Trophoblast cell (in vitro differentiated cells and primary cell): ENCODE data around the gene STPG4.

ENCODE experiments used
- DNase-seq, 2 donors: peaks; one replicate each; pipeline ENCODE4 v3.0.0-alpha.2; 2016
- H2AFZ ChIP-seq: 2 replicates; pipeline ENCODE4 v1.6.1; 2013; ENCODE audit warnings: low read length, moderate library complexity, mild to moderate bottlenecking; ENCODE audit not compliant: insufficient read depth, poor library complexity
- H2AK5ac ChIP-seq: 2 replicates; pipeline ENCODE4 v1.6.1; 2013; ENCODE audit warnings: mild to moderate bottlenecking, low read length
- H2BK120ac ChIP-seq: 2 replicates; pipeline ENCODE4 v1.6.1; 2013; ENCODE audit warnings: low read length, mild to moderate bottlenecking, moderate library complexity; ENCODE audit not compliant: insufficient read depth, poor library complexity
- H2BK12ac ChIP-seq: 2 replicates; pipeline ENCODE4 v1.6.1; 2013; ENCODE audit warnings: mild to moderate bottlenecking, low read length, moderate library complexity
- H2BK5ac ChIP-seq: 2 replicates; pipeline ENCODE4 v1.6.1; 2013; ENCODE audit warnings: low read length, low read depth, moderate library complexity, mild to moderate bottlenecking; ENCODE audit not compliant: poor library complexity
- H3K14ac ChIP-seq: 2 replicates; pipeline ENCODE4 v1.6.1; 2013; ENCODE audit warnings: mild to moderate bottlenecking, low read length
- H3K18ac ChIP-seq: 2 replicates; pipeline ENCODE4 v1.6.1; 2013; ENCODE audit warnings: mild to moderate bottlenecking, low read length
- H3K23ac ChIP-seq: 2 replicates; pipeline ENCODE4 v1.6.1; 2013; ENCODE audit warnings: low read length
- H3K27ac ChIP-seq: 2 replicates; pipeline ENCODE4 v1.5.1; 2013; ENCODE audit warnings: low read depth, mild to moderate bottlenecking, inconsistent platforms, low read length, moderate library complexity
- H3K27me3 ChIP-seq: 2 replicates; pipeline ENCODE4 v1.6.1; 2013; ENCODE audit warnings: inconsistent platforms, mild to moderate bottlenecking, low read length, moderate library complexity; ENCODE audit not compliant: insufficient read depth
- H3K36me3 ChIP-seq, 2 experiments: 1 replicate in 1 of 2; 2 replicates in 1 of 2; pipeline ENCODE4 v1.6.1; 2013; ENCODE audit warnings: low read length in 2 of 2, mild to moderate bottlenecking in 2 of 2, moderate library complexity in 1 of 2; ENCODE audit not compliant: insufficient read depth in 2 of 2, control insufficient read depth in 1 of 2
- H3K4ac ChIP-seq: 2 replicates; pipeline ENCODE4 v1.6.1; 2013; ENCODE audit warnings: low read depth, mild to moderate bottlenecking, low read length, moderate library complexity
- H3K4me1 ChIP-seq, 2 experiments: 1 replicate in 1 of 2; 2 replicates in 1 of 2; pipeline ENCODE4 v1.6.1; 2013; ENCODE audit warnings: low read length in 2 of 2, mild to moderate bottlenecking in 2 of 2, moderate library complexity in 1 of 2; ENCODE audit not compliant: insufficient read depth in 2 of 2, control insufficient read depth in 1 of 2
- H3K4me2 ChIP-seq: 2 replicates; pipeline ENCODE4 v1.6.1; 2013; ENCODE audit warnings: inconsistent platforms, mild to moderate bottlenecking, low read length, moderate library complexity
- H3K4me3 ChIP-seq: 2 replicates; pipeline ENCODE4 v1.5.1; 2013; ENCODE audit warnings: mild to moderate bottlenecking, low read depth, low read length, inconsistent platforms
- H3K79me1 ChIP-seq: one replicate; pipeline ENCODE4 v1.6.1; 2013; ENCODE audit warnings: low read length
- H3K79me2 ChIP-seq: 2 replicates; pipeline ENCODE4 v1.6.1; 2013; ENCODE audit warnings: low read length, mild to moderate bottlenecking; ENCODE audit not compliant: control insufficient read depth, insufficient read depth, poor library complexity
- H3K9ac ChIP-seq: 2 replicates; pipeline ENCODE4 v1.6.1; 2013; ENCODE audit warnings: mild to moderate bottlenecking, low read length
- H3K9me3 ChIP-seq: 2 replicates; pipeline ENCODE4 v1.6.1; 2013; ENCODE audit warnings: low read depth, mild to moderate bottlenecking, control low read depth, inconsistent platforms, low read length; ENCODE audit not compliant: insufficient read depth
- H4K12ac ChIP-seq: 2 replicates; pipeline ENCODE4 v1.6.1; 2013; ENCODE audit warnings: low read depth, mild to moderate bottlenecking, low read length, moderate library complexity
- H4K8ac ChIP-seq: 2 replicates; pipeline ENCODE4 v1.6.1; 2013; ENCODE audit warnings: low read depth, mild to moderate bottlenecking, low read length, moderate library complexity
- H4K91ac ChIP-seq: one replicate; pipeline ENCODE4 v1.6.1; 2013; ENCODE audit warnings: low read depth, mild to moderate bottlenecking, low read length, moderate library complexity
- WGBS: extraction: QIAGEN DNeasy Blood & Tissue Kit; methylation state at CpG from one replicate; pipeline ENCODE4 v1.1.7; 2013; ENCODE audit warnings: missing lambda C conversion rate; ENCODE audit not compliant: insufficient read length, insufficient coverage; ENCODE audit errors: extremely low coverage; 5-methylcytosine and 5-hydroxymethylcytosine counted together

Gene STPG4

DNA sequence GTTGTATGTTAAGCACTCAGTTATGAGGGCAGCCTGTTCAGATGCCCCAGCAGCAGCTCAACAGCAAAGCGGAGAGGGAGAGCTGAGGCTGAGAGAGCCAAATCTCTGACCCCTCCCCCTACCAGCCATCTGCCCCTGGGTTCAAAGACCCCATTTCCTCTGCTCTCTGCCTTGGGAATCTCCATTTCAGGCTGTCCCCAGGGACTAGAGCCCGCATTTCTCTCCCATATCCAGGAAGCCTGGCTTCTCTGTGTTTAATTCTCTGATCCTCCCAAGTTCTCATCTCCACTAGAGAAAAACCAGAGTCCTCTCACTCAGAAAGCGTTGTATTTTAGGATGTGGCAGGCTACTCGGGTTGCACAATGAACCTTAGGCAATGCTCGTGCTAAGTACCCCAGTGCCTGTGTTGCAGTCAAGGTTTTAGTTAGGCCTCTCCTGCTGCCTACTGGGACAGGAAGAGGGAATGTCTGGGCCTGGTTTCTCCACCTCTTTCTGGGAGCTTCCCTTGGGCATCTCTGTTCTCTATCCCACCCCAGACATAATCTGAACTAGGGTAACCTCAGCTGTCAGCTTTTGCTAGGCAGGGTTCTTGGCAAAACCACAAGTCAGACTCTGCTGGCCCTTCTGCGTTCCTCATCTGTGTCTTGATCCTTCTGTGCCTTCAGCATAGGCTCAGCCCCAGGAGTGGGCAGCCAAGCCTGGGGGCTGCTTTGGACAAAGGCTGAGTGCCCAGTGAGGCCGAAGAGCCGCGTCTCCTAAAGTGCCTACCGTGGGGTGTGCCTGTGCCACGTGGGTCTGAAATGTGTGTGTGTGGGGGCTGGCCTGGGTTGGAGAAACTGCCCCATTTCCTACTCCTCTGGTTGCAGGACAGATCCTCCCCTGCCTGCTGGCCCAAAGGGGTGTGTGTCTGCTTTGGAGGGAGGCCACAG, 96.8 kb downstream of the STPG4 start:
- no peak overlapping the region for H3K4me2 ChIP-seq
- peak overlapping the region; percentile 47 for H3K18ac ChIP-seq
- peak overlapping the region; percentile 54 for H2BK120ac ChIP-seq
- H3K9me3 ChIP-seq: no peaks in the 10 kb centered on the region
- no peak overlapping the region for H3K4me3 ChIP-seq
- H3K23ac ChIP-seq: no peak overlapping the region
- H3K27ac ChIP-seq: peak overlapping the region; percentile 51
- H3K36me3 ChIP-seq: peaks cover 15 to 32% of the 10 kb centered on the region in 2 experiments
- H2AK5ac ChIP-seq: peak overlapping the region; percentile 93
- WGBS: no CpG with 5 or more reads among the region's 11 CpGs
- H4K8ac ChIP-seq: peak overlapping the region; percentile 37
- no peaks in the 10 kb centered on the region for H3K27me3 ChIP-seq
- no peaks in the 10 kb centered on the region for H3K79me2 ChIP-seq
- H3K4me1 ChIP-seq: peaks cover 10 to 20% of the 10 kb centered on the region in 2 experiments
- DNase-seq: peak in 1 of 2 donors; percentile 35
- peak overlapping the region; percentile 58 for H4K91ac ChIP-seq
- H2BK5ac ChIP-seq: peak overlapping the region; percentile 39
- H2AFZ ChIP-seq: peak overlapping the region; percentile 37
- no peak overlapping the region for H3K4ac ChIP-seq
- peak overlapping the region; percentile 35 for H4K12ac ChIP-seq
- H2BK12ac ChIP-seq: peak overlapping the region; percentile 14
- H3K9ac ChIP-seq: no peak overlapping the region
- H3K79me1 ChIP-seq: peaks cover 4% of the 10 kb centered on the region
- H3K14ac ChIP-seq: peak overlapping the region; percentile 75

DNA sequence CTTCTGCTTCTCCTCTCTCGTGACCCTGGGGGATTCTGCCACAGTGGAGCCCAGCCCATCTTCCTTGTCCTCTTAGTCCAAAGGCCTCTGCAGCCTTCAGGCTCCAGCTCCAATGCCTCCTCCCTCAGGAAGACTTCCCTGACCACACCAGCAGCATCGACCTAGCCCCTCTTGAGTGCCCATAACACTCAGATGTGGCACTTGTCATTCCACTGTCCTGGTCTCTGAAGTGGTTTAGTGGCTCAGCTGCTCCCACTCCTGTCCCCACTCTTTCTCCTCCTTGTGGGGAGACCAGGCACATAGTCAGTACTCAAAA, 97.5 kb downstream of the STPG4 start:
- H3K18ac ChIP-seq: no peak overlapping the region
- H2AFZ ChIP-seq: no peak overlapping the region
- no peak overlapping the region for H3K9ac ChIP-seq
- no peak overlapping the region for H2BK120ac ChIP-seq
- H4K12ac ChIP-seq: no peak overlapping the region
- H3K4me2 ChIP-seq: no peak overlapping the region
- H3K23ac ChIP-seq: no peak overlapping the region
- peak overlapping the region; percentile 4 for H3K14ac ChIP-seq
- no CpG with 5 or more reads among the region's 2 CpGs for WGBS
- H3K79me2 ChIP-seq: no peaks in the 10 kb centered on the region
- no peaks in the 10 kb centered on the region for H3K27me3 ChIP-seq
- no peak overlapping the region for H2BK12ac ChIP-seq
- H3K4me1 ChIP-seq: peaks cover 10 to 20% of the 10 kb centered on the region in 2 experiments
- peaks cover 4% of the 10 kb centered on the region for H3K79me1 ChIP-seq
- DNase-seq: no peak
- H3K4me3 ChIP-seq: no peak overlapping the region
- no peak overlapping the region for H3K4ac ChIP-seq
- H4K91ac ChIP-seq: no peak overlapping the region
- no peak overlapping the region for H4K8ac ChIP-seq
- no peak overlapping the region for H2AK5ac ChIP-seq
- H3K9me3 ChIP-seq: no peaks in the 10 kb centered on the region
- peaks cover 16 to 34% of the 10 kb centered on the region in 2 experiments for H3K36me3 ChIP-seq
- peak overlapping the region; percentile 9 for H3K27ac ChIP-seq
- H2BK5ac ChIP-seq: no peak overlapping the region

DNA sequence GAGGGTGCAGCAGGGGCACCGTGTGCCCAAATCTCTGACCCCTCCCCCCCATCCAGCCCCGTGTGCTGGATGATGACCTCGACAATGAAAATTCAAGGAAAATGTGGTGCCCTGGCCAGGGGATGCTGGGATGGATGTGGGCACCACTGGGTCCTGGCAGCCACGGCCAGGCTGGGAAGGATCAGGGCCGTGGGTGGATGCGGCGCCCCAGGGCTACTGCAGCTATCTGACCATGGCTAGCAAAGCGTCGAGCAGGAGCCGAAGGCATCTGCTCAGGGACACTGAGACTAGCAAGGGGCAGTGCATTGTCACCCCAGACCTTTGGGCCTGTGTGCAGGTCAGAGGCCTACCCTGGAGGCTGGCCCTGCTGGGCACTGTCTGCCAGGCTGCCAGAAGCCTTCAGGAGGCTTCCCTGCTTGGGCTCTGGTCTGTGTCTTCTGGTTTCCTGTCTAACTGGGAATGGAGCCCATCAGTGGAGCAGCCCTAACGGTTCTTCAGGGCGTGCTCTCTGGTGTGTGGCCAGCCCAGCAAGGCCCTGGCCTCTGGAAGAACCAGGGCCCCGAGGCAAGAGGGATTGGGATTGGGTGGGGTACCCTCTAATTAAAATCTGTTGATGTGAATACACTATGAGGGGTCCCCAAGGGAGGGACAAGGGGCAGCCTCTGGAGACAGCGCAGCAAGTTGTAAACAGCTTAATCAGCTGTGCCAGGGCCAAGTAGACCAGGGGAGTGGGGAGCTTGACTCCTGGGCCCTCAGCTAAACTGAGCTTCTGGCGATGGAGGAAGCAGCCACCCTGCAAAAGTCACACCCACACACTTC, 98.0 kb downstream of the STPG4 start:
- no peak overlapping the region for H3K4ac ChIP-seq
- no peak overlapping the region for H3K23ac ChIP-seq
- peak overlapping the region; percentile 4 for H3K14ac ChIP-seq
- H3K4me3 ChIP-seq: no peak overlapping the region
- H2AFZ ChIP-seq: no peak overlapping the region
- H3K4me1 ChIP-seq: peaks cover 10 to 20% of the 10 kb centered on the region in 2 experiments
- H3K4me2 ChIP-seq: no peak overlapping the region
- H3K27ac ChIP-seq: peak overlapping the region; percentile 9
- H2AK5ac ChIP-seq: peak overlapping the region; percentile 15
- H3K9me3 ChIP-seq: no peaks in the 10 kb centered on the region
- H2BK120ac ChIP-seq: no peak overlapping the region
- peak overlapping the region; percentile 25 for H2BK12ac ChIP-seq
- DNase-seq: no peak
- peaks cover 20 to 37% of the 10 kb centered on the region in 2 experiments for H3K36me3 ChIP-seq
- no peak overlapping the region for H4K8ac ChIP-seq
- H3K9ac ChIP-seq: peak overlapping the region; percentile 10
- H4K12ac ChIP-seq: no peak overlapping the region
- H2BK5ac ChIP-seq: no peak overlapping the region
- peaks cover 4% of the 10 kb centered on the region for H3K79me1 ChIP-seq
- H3K79me2 ChIP-seq: no peaks in the 10 kb centered on the region
- H3K18ac ChIP-seq: peak overlapping the region; percentile 23
- no CpG with 5 or more reads among the region's 15 CpGs for WGBS
- H4K91ac ChIP-seq: no peak overlapping the region
- H3K27me3 ChIP-seq: no peaks in the 10 kb centered on the region

DNA sequence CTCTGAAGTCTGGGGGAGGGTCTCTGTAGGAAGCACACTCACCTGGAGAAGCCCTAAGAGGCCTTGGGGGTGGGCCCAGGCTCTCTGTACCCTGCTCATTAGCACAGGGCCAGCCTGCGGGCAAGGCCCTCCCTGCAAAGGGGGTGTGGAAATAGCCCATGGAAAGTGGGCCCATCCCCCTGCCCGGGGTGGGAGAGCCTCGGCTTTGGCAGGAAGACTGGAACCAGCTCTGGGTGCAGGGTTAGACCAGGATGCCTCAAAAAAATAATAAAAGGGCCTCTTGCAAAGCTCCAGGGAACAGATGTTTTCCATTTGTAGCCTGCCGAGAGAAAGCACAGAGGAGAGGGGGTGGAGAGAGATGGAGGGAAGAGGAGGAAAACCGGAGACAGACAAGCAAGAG, 98.7 kb downstream of the STPG4 start:
- DNase-seq: no peak
- Histone ChIP-seq H3K23ac (no peak overlapping the region), H2AK5ac (no peak overlapping the region), H4K91ac (no peak overlapping the region), H3K79me1 (peaks cover 4% of the 10 kb centered on the region), H3K4ac (no peak overlapping the region), H3K9me3 (no peaks in the 10 kb centered on the region), H3K18ac (no peak overlapping the region), H2BK12ac (no peak overlapping the region), H3K9ac (no peak overlapping the region), H3K79me2 (no peaks in the 10 kb centered on the region), H3K4me2 (no peak overlapping the region), H4K12ac (no peak overlapping the region), H2BK120ac (no peak overlapping the region), H3K27me3 (no peaks in the 10 kb centered on the region), H3K4me3 (no peak overlapping the region), H3K27ac (no peak overlapping the region), H2BK5ac (peak overlapping the region; percentile 11), H3K14ac (no peak overlapping the region), H4K8ac (no peak overlapping the region), H3K36me3 (peaks cover 27 to 43% of the 10 kb centered on the region in 2 experiments), H3K4me1 (peaks cover 10 to 20% of the 10 kb centered on the region in 2 experiments), H2AFZ (no peak overlapping the region)
- no CpG with 5 or more reads among the region's 5 CpGs for WGBS
